HG03045 (cell line): Measurements from ENCODE around the gene ZBTB40.

Experiments
- ATAC-seq: cut with Tn5 transposase; IDR thresholded peaks from one replicate; pipeline ENCODE4 v1.9.1; 2021; ENCODE audit warnings: mild to moderate bottlenecking, moderate library complexity; ENCODE audit not compliant: unreplicated experiment

ZBTB40 gene

GRCh38 chr1:22470227-22470626, 18.6 kb downstream of the ZBTB40 start:
- ATAC-seq = no peak

DNA sequence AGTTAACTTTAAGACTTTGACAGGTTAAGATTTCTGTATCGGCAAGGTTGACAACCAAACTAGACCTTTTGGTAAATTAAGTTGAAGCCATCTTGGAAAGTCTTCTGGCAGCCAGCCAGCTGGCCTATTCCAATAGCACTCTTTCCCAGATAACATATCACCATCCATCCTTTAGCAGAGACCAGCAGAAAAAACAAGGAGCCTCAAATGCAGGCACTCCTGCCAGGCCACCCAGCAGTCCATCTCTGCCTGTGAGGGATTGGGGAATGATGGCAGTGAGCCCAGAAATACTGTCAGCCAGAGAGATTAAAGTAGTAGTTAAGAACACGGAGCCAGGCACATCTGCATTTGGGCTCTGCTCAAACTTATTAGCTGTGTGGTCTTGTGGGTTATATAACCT, 19.4 kb downstream of the ZBTB40 start:
- ATAC-seq = no peak

DNA sequence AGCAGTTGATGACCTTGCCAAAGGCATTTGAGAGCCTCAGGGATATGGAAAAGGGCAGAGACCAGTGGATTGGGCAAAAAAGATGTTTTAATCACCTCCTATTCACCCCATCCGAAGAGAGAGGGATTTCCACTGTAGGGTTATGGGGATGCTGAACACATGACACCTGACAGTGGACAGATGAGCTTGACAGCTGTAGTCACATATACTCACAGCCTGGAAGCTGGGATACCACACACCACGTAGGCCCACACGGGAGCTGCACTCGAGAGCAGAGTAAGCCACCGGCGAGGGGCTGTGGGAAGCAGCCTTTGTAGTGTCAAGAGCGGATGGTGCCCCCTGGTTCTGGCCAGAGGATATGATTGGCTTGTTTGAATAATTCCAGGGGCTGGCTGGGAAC, 20.0 kb downstream of the ZBTB40 start:
- no peak for ATAC-seq

- ATAC-seq = no peak
Measured at GRCh38 chr1:22472596-22472995, 20.9 kb downstream of the ZBTB40 start.

DNA sequence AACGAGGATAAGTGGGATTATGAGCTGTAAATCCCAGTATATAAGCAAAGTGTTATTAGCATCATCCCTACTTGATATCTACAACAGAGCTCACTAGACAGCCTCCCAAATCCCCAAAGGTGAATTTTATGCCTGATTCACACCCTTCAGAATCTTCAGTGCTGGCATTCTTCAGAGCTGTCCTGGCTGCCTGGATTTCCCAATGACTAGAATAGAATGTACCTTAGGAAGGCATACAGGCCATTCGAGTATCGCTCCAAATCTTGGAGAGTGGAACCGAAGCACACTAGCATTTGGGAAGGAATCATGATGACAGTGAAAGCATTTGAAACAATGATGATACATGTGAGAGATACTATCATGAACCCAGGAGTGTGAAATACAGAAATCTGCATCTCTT, 22.3 kb downstream of the ZBTB40 start:
- no peak for ATAC-seq

GRCh38 chr1:22476566-22476965, 24.9 kb downstream of the ZBTB40 start:
- ATAC-seq = no peak

DNA sequence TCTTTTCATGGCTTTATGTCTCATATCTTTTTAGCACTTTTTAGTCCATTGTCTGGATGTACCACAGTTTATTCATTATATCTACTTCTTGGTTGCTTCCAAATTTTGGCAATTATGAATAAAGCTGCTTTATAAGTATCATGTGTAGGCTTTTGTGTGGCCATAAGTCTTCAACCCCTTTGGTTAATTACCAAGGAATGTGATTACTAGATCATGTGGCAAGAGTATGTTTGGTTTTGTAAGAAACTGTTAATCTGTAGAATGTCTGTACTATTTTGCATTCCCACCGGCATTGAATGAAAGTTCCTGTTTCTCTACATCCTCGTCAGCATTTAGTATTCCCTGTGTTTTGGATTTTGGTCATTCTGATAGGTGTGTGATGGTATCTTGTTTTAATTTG, 31.5 kb downstream of the ZBTB40 start:
- ATAC-seq = no peak

- no peak for ATAC-seq
Measured at GRCh38 chr1:22484706-22485345, 33.2 kb downstream of the ZBTB40 start.

GRCh38 chr1:22485431-22485830, 33.8 kb downstream of the ZBTB40 start:
- no peak for ATAC-seq

- ATAC-seq = no peak
Measured at GRCh38 chr1:22487781-22488180, 36.1 kb downstream of the ZBTB40 start.

DNA sequence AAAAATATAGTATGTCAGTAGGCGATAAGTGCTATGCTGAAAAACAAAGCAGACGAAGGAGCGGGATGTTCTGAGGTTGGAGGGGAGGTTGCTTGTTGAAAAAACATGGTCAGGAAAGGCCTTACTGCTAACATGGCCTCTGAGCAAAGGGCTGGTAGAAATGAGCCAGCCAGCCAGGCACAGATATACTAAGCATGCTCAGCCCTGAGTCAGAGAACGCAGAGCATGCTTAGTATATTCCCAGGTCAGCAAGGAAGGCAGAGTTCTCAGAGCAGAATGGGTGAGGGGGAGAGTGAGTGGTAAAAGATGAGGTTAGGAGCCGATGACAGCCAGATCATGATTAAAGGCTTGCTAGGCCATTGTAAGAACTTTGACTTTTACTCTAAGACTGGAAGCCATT, 36.7 kb downstream of the ZBTB40 start:
- no peak for ATAC-seq

GRCh38 chr1:22489278-22489677, 37.6 kb downstream of the ZBTB40 start:
- no peak for ATAC-seq

GRCh38 chr1:22489823-22490222, 38.2 kb downstream of the ZBTB40 start:
- no peak for ATAC-seq

GRCh38 chr1:22490309-22490708, 38.7 kb downstream of the ZBTB40 start:
- no peak for ATAC-seq

GRCh38 chr1:22491995-22492715, 40.5 kb downstream of the ZBTB40 start:
- no peak for ATAC-seq

DNA sequence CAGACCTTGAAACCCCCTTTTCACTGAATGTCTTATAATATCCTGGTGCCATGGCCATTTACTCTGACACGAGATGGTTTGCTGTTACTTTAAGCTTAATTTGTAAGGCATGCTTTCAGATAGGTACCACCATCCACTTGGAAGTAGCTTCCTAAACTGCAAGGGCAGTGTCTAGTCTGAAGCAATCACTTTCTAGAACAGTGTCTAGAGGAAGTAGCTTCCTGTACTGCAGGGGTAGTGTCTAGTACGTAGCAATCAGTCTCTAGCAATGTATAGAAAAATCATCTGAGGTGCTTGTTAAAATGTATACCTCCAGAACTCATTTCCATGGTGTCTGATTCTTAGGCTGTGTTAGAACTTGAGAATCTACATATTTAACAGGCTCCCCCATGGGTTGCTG, 42.5 kb downstream of the ZBTB40 start:
- ATAC-seq = no peak

DNA sequence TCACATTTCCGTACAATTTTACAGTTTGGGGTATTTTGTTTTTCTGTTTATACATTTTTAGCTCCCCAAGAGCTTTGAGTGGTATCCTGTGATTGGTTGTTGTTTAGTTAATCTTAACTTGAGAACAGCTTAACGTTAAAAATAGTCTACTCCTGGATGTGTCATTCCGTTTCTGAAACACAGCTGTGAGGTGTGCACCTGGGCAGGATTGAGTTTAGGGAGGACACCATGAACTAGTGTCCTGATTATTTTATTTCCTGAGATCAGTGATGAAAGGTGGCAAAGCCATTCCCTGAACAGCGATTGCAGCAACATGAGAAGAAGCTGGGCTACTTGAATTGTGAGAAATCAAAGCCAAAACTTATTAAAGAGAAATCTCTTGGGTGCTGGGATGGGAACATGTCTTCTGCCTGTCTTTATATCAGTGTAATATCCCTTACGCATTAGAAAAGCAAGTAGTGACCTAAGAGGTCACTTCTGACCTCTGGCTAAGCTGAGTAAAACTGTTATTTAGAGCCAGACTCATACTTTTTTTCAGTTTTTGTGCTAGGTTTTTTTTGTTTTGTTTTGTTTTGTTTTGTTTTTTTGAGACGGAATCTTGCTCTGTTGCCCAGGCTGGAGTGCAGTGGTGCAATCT, 43.4 kb downstream of the ZBTB40 start:
- no peak for ATAC-seq

DNA sequence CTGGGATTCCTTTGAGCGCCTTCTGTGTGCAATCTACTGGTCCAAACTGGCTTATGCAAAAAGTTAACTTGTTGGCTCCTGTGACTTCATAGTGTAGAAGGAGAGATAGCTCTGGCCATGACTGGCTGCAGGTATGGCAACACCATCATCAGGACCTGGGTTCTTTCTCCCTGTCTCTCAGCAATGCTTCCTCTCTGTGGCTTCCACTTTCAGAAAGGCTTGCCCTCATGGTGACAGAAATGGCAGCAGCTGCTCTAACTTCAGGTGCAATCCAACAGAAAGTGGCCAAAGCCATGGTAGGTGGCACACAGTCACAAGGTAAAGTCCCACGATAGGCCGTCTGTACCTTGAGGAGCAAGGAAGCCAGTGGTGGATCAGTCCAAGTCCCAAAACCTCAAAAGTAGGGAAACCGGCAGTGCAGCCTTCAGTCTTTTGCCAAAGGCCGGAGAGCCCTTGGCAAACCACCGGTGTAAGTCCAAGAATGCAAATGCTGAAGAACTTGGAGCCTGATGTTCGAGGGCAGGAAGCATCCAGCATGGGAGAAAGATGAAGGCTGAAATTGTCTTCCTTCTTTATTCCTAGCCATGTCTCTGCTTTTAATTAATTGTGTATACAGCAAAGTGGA, 45.0 kb downstream of the ZBTB40 start:
- no peak for ATAC-seq

DNA sequence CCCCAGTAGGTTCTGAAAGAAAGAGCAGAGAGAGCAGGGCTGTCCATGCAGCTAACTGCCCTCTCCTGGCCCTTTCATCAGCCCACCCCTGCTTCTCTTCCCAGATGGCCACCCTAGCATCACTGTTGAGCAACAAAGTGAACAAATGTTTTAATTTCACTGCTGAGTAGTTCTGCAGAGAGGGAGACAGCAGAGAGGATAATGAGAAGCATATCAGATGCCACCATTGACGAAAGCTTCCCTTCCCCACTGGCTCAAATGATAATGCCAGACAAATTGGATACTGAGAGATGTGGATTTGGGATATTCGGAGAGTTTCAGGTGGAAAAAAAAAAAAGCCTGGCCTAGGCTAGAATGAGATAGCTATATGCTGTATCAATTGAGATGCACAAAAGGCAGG, 46.8 kb downstream of the ZBTB40 start:
- ATAC-seq = no peak

GRCh38 chr1:22500058-22500457, 48.4 kb downstream of the ZBTB40 start:
- ATAC-seq = no peak

GRCh38 chr1:22500471-22500870, 48.8 kb downstream of the ZBTB40 start:
- no peak for ATAC-seq

DNA sequence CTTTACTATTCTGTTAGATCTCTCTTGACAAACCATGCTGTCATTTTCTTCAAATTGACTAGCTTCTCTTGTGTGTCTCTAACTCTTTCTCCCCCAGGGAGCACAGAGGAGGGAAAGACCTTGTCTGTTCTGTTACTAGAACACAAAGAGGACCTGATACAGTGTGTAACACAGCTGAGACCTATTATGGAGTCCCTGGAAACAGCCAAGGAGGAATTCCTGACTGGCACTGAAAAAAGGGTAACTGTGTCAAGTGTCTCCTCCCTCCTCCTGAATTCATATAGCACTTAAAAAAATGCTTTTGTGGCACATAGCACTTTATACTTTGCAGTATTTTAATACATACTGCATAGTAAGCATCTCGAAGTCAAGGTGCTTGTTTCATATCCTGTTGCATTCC, 50.6 kb downstream of the ZBTB40 start:
- ATAC-seq = no peak
